GM10266 (cell line): Measurements from ENCODE around the gene ZNF606.

Source experiments
- DNase-seq: peaks from one replicate; pipeline ENCODE4 v3.0.0; 2012; ENCODE audit errors: extremely low spot score
- CTCF ChIP-seq: IDR thresholded peaks from 2 replicates; pipeline ENCODE4 v1.5.1; 2012; ENCODE audit warnings: mild to moderate bottlenecking, low read depth; ENCODE audit not compliant: control insufficient read depth, insufficient read depth; ENCODE audit errors: missing control alignments

Gene ZNF606

GRCh38 chr19:57927587-57927986 is 75.0 kb downstream of the ZNF606 start:
- TF ChIP-seq CTCF: no peak
- DNase-seq: no peak
